HEK293T (cell line): ENCODE data around the gene TIPIN.

Experiments
- ARNT ChIP-seq: fragments of 450-650 bp; IDR thresholded peaks from 2 replicates; pipeline ENCODE4 v1.6.1; 2017; ENCODE audit warnings: mild to moderate bottlenecking
- ELF4 ChIP-seq: fragments of 450-650 bp; IDR thresholded peaks from 2 replicates; pipeline ENCODE4 v1.6.1; 2017; ENCODE audit warnings: antibody characterized with exemption
- FOXA1 ChIP-seq: fragments of 450-650 bp; IDR thresholded peaks from 2 replicates; pipeline ENCODE4 v1.6.1; 2016; ENCODE audit warnings: mild to moderate bottlenecking
- FOXK2 ChIP-seq: fragments of 450-650 bp; IDR thresholded peaks from 2 replicates; pipeline ENCODE4 v1.6.1; 2016; ENCODE audit warnings: mild to moderate bottlenecking
- FOXM1 ChIP-seq: fragments of 450-650 bp; IDR thresholded peaks from 2 replicates; pipeline ENCODE4 v1.6.1; 2017; ENCODE audit warnings: mild to moderate bottlenecking, borderline replicate concordance
- LEF1 ChIP-seq: fragments of 450-650 bp; IDR thresholded peaks from 2 replicates; pipeline ENCODE4 v1.6.1; 2017; ENCODE audit warnings: mild to moderate bottlenecking, borderline replicate concordance
- SP1 ChIP-seq: fragments of 450-650 bp; IDR thresholded peaks from 2 replicates; pipeline ENCODE4 v1.6.1; 2017
- SUZ12 ChIP-seq: fragments of 450-650 bp; IDR thresholded peaks from 2 replicates; pipeline ENCODE4 v1.6.1; 2016; ENCODE audit warnings: mild to moderate bottlenecking
- TARDBP ChIP-seq: fragments of 450-650 bp; IDR thresholded peaks from 2 replicates; pipeline ENCODE4 v1.6.1; 2016
- TF ChIP-seq, protein P1 (sequence below): fragments of 450-650 bp; IDR thresholded peaks from 2 replicates; pipeline ENCODE4 v1.6.1; 2016

DNA sequence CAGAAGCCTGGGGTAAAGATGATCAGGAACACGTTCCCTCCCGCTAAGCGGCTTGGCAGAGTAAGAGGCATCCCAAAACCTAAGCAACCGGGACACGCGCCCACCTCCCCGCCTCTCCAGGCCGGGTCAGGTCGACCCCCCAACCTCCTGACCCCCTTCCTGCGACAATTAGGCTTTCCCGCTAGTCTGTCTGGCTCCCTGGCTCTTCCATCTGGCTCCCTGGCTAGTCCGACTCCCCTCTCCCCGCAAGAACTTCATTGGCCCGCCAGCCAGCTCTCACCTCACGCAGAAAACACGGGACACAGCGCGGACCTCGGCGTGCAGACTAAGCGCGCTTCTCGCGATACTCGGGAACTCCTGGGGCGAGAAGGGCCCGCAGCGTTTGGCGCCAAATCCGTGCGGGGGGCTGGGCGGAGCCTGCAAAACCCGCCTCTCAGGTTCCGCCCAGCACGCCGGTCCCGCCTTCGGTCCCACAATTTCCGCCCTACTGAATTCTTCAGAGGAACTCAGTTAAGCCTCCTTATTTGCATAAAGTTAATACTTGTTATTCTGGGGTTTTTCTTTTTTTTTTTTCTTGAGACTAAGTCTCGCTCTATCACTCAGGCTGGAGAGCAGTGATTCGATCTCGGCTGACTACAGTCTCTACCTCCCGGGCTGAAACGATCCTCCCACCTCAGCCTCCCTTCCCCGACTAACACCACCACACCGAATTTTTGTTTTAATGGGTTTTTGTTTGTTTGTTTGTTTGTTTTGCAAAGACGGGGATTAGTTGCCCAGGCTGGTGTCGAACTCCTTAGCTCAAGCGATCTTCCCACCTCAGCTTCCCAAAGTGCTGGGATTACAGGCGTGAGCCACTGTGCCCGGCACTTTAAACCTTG is at the start of gene TIPIN:
- TF ChIP-seq, protein P1, sequence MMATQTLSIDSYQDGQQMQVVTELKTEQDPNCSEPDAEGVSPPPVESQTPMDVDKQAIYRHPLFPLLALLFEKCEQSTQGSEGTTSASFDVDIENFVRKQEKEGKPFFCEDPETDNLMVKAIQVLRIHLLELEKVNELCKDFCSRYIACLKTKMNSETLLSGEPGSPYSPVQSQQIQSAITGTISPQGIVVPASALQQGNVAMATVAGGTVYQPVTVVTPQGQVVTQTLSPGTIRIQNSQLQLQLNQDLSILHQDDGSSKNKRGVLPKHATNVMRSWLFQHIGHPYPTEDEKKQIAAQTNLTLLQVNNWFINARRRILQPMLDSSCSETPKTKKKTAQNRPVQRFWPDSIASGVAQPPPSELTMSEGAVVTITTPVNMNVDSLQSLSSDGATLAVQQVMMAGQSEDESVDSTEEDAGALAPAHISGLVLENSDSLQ, result no peak
- TF ChIP-seq SUZ12, result no peak
- no peak for TF ChIP-seq TARDBP
- TF ChIP-seq LEF1, result no peak
- TF ChIP-seq FOXA1, result no peak
- no peak for TF ChIP-seq ELF4
- peak; percentile 76; the same call in 1 of the 2 replicates for TF ChIP-seq SP1
- TF ChIP-seq FOXM1, result no peak
- no peak for TF ChIP-seq FOXK2
- TF ChIP-seq ARNT, result no peak
